HG03565 (cell line): ENCODE results near the gene SDK1.
"Not testable (repeated sequence)": the region's sequence is repeated elsewhere in the genome, so short reads cannot be mapped to it uniquely, and the experiment has no call there.

ENCODE experiments used
- ATAC-seq: cut with Tn5 transposase; IDR thresholded peaks from one replicate; pipeline ENCODE4 v1.9.1; 2021; ENCODE audit warnings: mild to moderate bottlenecking, moderate library complexity; ENCODE audit not compliant: unreplicated experiment

SDK1 gene

DNA sequence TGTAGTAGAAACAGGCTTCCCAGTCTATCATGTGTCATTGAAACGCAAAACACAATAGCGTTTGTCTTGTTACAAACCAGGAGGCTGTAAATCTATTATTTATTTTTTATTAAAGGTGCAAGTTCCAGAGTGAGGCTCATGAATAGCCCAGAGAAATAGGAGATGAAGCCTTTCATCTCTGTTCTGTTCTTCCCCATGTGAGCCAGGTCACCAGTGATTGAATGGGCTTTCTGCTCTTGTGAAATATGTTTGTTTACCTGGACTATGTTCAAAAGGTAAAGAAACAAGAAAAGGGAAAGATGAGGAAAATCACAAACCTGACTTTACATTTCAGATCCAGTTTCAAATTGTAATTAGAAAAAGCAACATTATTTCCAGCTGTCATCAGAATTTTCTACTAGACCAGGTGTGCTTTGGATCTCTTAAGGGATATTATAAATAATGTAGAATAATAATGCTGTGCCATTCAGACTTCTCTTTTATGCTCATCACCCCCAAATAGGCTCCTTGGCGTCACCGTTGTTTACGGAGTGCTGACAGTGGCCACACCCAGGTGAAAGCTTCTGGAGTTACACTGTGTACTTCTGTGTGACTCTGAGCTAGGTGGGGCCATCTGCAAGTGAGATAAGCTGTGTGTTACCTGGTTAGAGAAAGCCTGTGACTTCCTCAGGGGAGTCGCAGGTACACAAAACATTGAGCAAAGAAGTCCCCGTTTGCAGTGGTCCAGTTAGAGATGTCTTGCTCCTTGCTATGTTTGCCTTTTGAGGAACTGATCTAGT is 274.9 kb downstream of the SDK1 start:
- no peak for ATAC-seq

GRCh38 chr7:3578399-3578798 is 277.3 kb downstream of the SDK1 start:
- ATAC-seq, result no peak

- no peak for ATAC-seq
Measured at GRCh38 chr7:3579638-3580219, 278.7 kb downstream of the SDK1 start.

GRCh38 chr7:3582145-3582544 is 281.1 kb downstream of the SDK1 start:
- not testable (repeated sequence) for ATAC-seq

DNA sequence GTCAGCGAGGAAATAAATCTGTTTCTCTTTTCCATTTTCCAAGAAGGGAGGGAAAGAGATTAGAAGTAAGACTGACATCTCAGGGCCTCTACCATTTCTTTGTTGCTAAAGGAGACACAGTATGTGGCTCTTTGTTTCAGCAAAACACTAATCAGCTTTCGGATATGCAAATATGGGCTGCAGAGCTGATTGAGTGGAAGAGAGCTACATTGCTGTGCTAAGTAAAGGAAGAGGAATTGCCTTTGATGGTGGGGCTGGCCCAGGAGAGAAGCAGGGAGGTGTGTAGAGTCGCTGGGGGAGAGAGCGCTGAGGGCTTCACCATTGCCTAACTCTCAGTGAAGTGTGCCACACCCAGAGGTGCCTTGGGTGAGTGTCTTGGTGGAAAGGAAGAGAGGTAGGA is 284.8 kb downstream of the SDK1 start:
- ATAC-seq, result no peak

DNA sequence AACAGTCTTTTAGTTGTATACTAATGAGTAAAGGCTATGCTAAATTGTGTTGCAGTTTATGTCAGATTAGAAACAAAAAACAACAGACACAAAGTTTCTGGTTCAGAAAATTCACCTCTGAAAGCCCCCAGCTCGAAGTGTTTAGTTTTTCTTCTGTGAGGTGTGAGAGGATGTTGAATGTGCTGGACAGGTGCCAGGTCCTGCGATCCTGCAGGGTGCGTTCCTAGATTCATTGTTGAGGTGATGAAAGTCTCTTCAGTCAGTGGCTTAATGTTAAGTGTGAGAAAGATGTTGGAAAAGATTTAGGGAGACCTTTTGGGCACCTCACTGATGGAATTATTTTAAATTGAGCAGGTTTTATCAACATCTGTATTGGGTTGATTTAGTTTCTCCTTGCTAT is 287.3 kb downstream of the SDK1 start:
- ATAC-seq, result no peak

GRCh38 chr7:3589752-3590151 is 288.7 kb downstream of the SDK1 start:
- ATAC-seq, result no peak

- ATAC-seq, result no peak
Measured at GRCh38 chr7:3591219-3591618, 290.2 kb downstream of the SDK1 start.

- no peak for ATAC-seq
Measured at GRCh38 chr7:3591944-3592343, 290.9 kb downstream of the SDK1 start.

DNA sequence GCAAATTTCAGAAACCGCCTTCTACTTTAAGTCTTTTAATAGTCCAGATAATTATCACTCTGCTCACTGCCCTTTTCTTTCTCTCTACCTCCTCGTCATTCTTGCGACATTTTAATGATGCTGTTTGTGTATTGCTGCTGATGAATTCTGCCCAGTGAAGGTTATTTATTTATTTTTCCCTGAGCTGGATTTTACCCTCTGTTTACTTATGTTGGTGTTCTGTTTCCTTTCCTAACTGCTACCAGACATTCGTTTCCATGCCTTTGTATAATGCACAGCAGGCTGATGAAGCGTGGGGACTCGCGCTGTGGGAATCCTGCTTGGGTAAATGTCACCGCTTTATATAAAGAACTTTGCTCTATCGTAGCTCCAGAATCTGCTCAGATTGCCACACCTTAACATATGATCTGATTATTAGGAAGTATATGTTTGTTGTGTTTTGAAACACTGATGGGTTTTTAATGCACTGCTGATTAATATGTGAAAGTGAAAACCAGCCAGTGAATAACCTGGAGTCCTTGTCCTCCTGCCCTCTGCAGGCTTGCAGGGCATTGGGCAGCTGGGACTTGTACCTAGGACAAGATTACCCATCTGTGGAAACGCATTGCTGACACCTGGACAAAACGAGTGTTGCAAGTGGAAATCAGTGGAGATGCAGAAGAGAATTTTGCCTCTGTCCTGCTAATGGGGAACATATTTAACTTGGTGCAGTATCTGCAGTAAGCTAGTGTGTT is 291.5 kb downstream of the SDK1 start:
- ATAC-seq, result no peak

GRCh38 chr7:3594901-3595300 is 293.8 kb downstream of the SDK1 start:
- no peak for ATAC-seq

GRCh38 chr7:3598854-3599253 is 297.8 kb downstream of the SDK1 start:
- no peak for ATAC-seq

- ATAC-seq, result no peak
Measured at GRCh38 chr7:3605222-3605621, 304.2 kb downstream of the SDK1 start.

DNA sequence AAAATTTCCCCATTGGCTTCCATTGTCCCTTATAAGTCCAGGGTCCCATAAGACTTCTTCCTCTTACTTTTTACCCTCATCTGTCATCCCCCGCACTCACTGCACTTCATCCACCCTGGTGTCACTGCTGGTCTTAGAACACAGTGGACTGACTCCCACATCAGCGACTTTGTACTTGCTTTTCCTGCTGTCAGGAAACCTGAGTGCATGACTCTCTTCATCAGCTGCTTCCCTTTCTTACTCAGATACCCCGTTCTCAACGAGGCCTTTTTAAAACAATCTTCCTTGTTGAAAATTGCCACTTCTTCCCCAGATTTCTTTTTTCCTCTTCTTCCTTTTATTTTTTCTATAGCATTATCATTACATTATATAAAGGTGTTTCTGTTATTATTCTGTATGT is 305.4 kb downstream of the SDK1 start:
- no peak for ATAC-seq

DNA sequence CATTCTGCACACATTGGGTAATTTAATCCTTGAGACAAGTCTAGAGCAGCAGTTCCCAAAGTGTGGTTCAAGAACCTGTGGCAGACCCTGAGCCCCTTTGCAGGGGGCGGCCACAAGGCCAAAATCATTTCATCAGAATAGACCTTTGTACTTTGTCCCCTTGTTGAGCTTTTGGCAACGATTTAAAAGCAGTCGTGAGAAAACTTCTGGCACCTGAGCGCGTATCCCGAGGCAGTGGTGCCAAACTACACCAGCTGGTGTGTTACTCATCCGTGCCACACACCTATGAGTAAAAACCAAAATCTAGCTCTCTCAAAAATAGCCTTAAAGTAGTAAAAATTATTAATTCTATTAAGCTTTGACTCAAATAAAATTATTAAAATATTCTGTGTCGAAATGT is 306.8 kb downstream of the SDK1 start:
- ATAC-seq, result no peak

- no peak for ATAC-seq
Measured at GRCh38 chr7:3616306-3616705, 315.3 kb downstream of the SDK1 start.

DNA sequence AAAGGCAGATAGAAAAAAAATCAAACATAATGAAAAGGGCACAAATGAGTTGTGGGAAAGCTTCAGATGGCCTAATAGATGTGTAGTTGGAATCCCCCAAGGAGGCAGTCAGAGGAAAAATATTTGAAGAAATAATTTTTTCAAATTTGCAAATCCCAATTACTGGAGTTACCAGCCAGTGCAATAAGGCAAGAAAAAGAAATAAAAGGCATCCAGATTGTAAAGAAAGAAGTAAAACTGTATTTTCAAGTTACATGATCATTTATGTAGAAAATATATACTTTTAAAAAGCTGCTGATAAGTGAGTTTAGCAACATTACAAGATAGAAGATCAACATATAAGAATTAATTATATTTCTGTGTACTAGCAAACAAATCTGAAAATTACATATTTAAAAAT is 329.0 kb downstream of the SDK1 start:
- ATAC-seq, result no peak

GRCh38 chr7:3634396-3634795 is 333.3 kb downstream of the SDK1 start:
- ATAC-seq, result no peak

GRCh38 chr7:3636131-3636860 is 335.2 kb downstream of the SDK1 start:
- no peak for ATAC-seq

GRCh38 chr7:3639253-3639652 is 338.2 kb downstream of the SDK1 start:
- no peak for ATAC-seq

GRCh38 chr7:3641582-3641981 is 340.5 kb downstream of the SDK1 start:
- no peak for ATAC-seq
